Mesothelial cell of epicardium (in vitro differentiated cells): Measurements from ENCODE around the gene RAC2. TPM values are rescaled to one million over a fixed set of nuclear protein-coding genes. Genes with fewer than 3 reads are reported as not detected.

ENCODE experiments used
- DNase-seq, 2 experiments: peaks; one replicate each; pipeline ENCODE4 v3.0.0; 2021; ENCODE audit warnings: low spot score in 2 of 2; ENCODE audit not compliant: unreplicated experiment in 2 of 2
- H3K27ac Mint-ChIP-seq: 2 replicates; pipeline ENCODE4 v1.8.0; 2021; ENCODE audit warnings: mixed read lengths
- H3K27me3 Mint-ChIP-seq: 2 replicates; pipeline ENCODE4 v1.8.0; 2021; ENCODE audit warnings: low read depth, mixed read lengths
- H3K36me3 Mint-ChIP-seq: 2 replicates; pipeline ENCODE4 v1.8.0; 2021; ENCODE audit warnings: mixed read lengths
- H3K4me1 Mint-ChIP-seq: 2 replicates; pipeline ENCODE4 v1.8.0; 2021; ENCODE audit warnings: mixed read lengths
- H3K4me3 Mint-ChIP-seq: 2 replicates; pipeline ENCODE4 v1.8.0; 2021; ENCODE audit warnings: mild to moderate bottlenecking, moderate library complexity, mixed read lengths
- H3K9me3 Mint-ChIP-seq: 2 replicates; pipeline ENCODE4 v1.8.0; 2021; ENCODE audit warnings: mixed read lengths
- CTCF ChIP-seq: fragments of 200-600 bp; sonication (generic); IDR thresholded peaks from one replicate; pipeline ENCODE4 v1.5.0; 2021; ENCODE audit warnings: antibody characterized with exemption; ENCODE audit not compliant: unreplicated experiment
- total RNA-seq: library from RNA; stranded (reverse); gene quantifications from 3 replicates; pipeline ENCODE4 v1.2.1, GENCODE V29; 2021

Gene RAC2
- total RNA-seq, 1 donor from 2014 or later: 6.4 TPM

- no peaks in the 10 kb centered on the region for H3K36me3 Mint-ChIP-seq
- H3K27me3 Mint-ChIP-seq: peaks cover 1% of the 10 kb centered on the region
- no peaks in the 10 kb centered on the region for H3K9me3 Mint-ChIP-seq
- TF ChIP-seq CTCF: no peak
- no peak for DNase-seq
- no peak overlapping the region for H3K27ac Mint-ChIP-seq
- peaks cover 30% of the 10 kb centered on the region for H3K4me1 Mint-ChIP-seq
- no peak overlapping the region for H3K4me3 Mint-ChIP-seq
Observed at GRCh38 chr22:37207981-37208380, 36.1 kb downstream of the RAC2 start.

- peaks cover 22% of the 10 kb centered on the region for H3K4me1 Mint-ChIP-seq
- H3K9me3 Mint-ChIP-seq: no peaks in the 10 kb centered on the region
- no peak overlapping the region for H3K27ac Mint-ChIP-seq
- H3K27me3 Mint-ChIP-seq: peaks cover 1% of the 10 kb centered on the region
- no peaks in the 10 kb centered on the region for H3K36me3 Mint-ChIP-seq
- TF ChIP-seq CTCF: no peak
- no peak for DNase-seq
- H3K4me3 Mint-ChIP-seq: no peak overlapping the region
Observed at GRCh38 chr22:37206841-37207821, 36.9 kb downstream of the RAC2 start.

- DNase-seq: no peak
- H3K27ac Mint-ChIP-seq: no peak overlapping the region
Observed at GRCh38 chr22:37206118-37206840, 37.8 kb downstream of the RAC2 start.

GRCh38 chr22:37205046-37205445 is 39.0 kb downstream of the RAC2 start:
- Mint-ChIP-seq H3K27ac (no peak overlapping the region), H3K4me1 (peaks cover 5% of the 10 kb centered on the region), H3K36me3 (no peaks in the 10 kb centered on the region), H3K4me3 (no peak overlapping the region), H3K27me3 (no peaks in the 10 kb centered on the region), H3K9me3 (no peaks in the 10 kb centered on the region)
- no peak for DNase-seq
- TF ChIP-seq CTCF: no peak

More at GRCh38 chr22:37206118-37206840, 37.8 kb downstream of the RAC2 start:
- Mint-ChIP-seq H3K9me3 (no peaks in the 10 kb centered on the region), H3K4me1 (peaks cover 13% of the 10 kb centered on the region), H3K4me3 (no peak overlapping the region), H3K27me3 (peaks cover 1% of the 10 kb centered on the region), H3K36me3 (no peaks in the 10 kb centered on the region)
- no peak for TF ChIP-seq CTCF

- Mint-ChIP-seq H3K27ac (no peak overlapping the region), H3K27me3 (no peaks in the 10 kb centered on the region), H3K4me3 (no peak overlapping the region), H3K9me3 (no peaks in the 10 kb centered on the region), H3K4me1 (peaks cover 5% of the 10 kb centered on the region), H3K36me3 (no peaks in the 10 kb centered on the region)
- DNase-seq: no peak
- no peak for TF ChIP-seq CTCF
Observed at GRCh38 chr22:37204045-37204655, 39.9 kb downstream of the RAC2 start.
